IPS DF 6.9 (cell line): ENCODE data around the gene GJC3.
"Not testable (repeated sequence)": the region's sequence is repeated elsewhere in the genome, so short reads cannot be mapped to it uniquely, and the experiment has no call there.

Experiments
- DNase-seq: peaks from one replicate; pipeline ENCODE4 v3.0.0-alpha.2; 2013; ENCODE audit warnings: low read depth, low spot score
- H3K27ac ChIP-seq: one replicate; pipeline ENCODE4 v1.5.1; 2013; ENCODE audit warnings: low read length, control low read depth
- H3K27me3 ChIP-seq: 2 replicates; pipeline ENCODE4 v1.6.1; 2013; ENCODE audit warnings: mild to moderate bottlenecking, low read length; ENCODE audit not compliant: control insufficient read depth, insufficient read depth
- H3K36me3 ChIP-seq: 2 replicates; pipeline ENCODE4 v1.6.1; 2013; ENCODE audit warnings: low read length; ENCODE audit not compliant: control insufficient read depth, insufficient read depth
- H3K4me1 ChIP-seq: 2 replicates; pipeline ENCODE4 v1.6.1; 2013; ENCODE audit warnings: low read length; ENCODE audit not compliant: control insufficient read depth, insufficient read depth
- H3K4me3 ChIP-seq: 2 replicates; pipeline ENCODE4 v1.5.1; 2013; ENCODE audit warnings: mild to moderate bottlenecking, low read length
- H3K9me3 ChIP-seq: 2 replicates; pipeline ENCODE4 v1.6.1; 2013; ENCODE audit warnings: low read length, inconsistent platforms; ENCODE audit not compliant: control insufficient read depth, insufficient read depth
- WGBS: extraction: QIAGEN DNeasy Blood & Tissue Kit; methylation state at CpG from one replicate; pipeline ENCODE4 v1.1.7; 2013; ENCODE audit warnings: mixed read lengths, missing lambda C conversion rate; ENCODE audit not compliant: insufficient read length, insufficient coverage; 5-methylcytosine and 5-hydroxymethylcytosine counted together

GJC3 gene

DNA sequence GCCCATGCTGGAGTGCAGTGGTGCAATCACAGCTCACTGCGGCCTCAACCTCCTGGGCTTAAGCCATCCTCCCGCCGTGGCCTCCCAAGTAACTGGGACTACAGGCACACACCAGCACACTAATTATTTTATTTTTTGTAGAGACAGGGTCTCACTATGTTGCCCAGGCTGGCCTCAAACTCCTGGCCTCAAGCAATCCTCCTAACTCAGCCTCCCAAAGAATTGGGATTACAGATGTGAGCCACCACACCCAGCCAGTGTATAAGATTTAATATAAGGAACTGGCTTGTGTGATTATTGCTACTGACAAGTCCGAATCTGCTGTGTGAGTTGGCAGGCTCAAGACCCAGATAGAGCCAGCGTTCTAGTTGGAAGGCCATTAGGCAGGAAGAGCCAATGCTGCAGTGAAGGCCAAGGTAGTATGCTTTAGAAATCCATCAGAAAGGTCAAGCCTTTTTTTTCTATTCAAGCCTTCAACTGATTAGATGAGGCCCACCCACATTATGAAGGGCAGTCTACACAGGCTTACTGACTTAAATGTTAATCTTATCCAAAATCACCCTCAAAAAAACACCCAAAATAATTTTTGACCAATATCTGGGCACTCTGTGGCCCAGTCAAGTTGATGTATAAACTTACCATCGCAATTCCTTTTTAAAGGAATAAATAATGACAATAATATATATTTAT is 29.4 kb downstream of the GJC3 start:
- Histone ChIP-seq H3K9me3 (no peaks in the 10 kb centered on the region), H3K36me3 (peaks cover 11% of the 10 kb centered on the region; the same call in 1 of the 2 replicates), H3K4me3 (no peak overlapping the region), H3K27ac (no peak overlapping the region), H3K27me3 (no peaks in the 10 kb centered on the region), H3K4me1 (no peaks in the 10 kb centered on the region)
- DNase-seq: no peak
- no CpG with 5 or more reads among the region's 6 CpGs for WGBS

DNA sequence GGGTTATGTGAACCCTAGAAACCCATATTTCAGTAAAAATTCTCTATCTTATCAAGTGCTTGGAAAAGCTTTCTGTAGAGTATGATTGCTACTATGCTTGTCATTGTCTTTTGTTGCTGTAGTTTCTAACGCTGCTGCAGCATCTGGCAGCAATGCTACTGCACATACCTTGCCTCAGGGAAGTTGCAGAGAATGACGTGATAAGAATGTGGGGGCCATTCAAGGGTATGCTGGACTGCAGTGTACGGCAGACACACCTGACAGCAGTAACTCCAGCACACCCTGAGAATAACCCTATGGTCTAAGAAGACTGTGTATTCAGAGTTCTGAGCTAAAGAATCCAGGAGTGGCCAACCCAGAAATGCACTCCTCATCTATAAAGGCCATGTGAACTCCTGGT is 30.6 kb downstream of the GJC3 start:
- no peak overlapping the region for H3K27ac ChIP-seq
- H3K4me3 ChIP-seq: no peak overlapping the region
- no peak for DNase-seq
- WGBS: no CpG with 5 or more reads among the region's 3 CpGs
- no peaks in the 10 kb centered on the region for H3K4me1 ChIP-seq
- no peaks in the 10 kb centered on the region for H3K9me3 ChIP-seq
- peaks cover 11% of the 10 kb centered on the region; the same call in 1 of the 2 replicates for H3K36me3 ChIP-seq
- no peaks in the 10 kb centered on the region for H3K27me3 ChIP-seq

DNA sequence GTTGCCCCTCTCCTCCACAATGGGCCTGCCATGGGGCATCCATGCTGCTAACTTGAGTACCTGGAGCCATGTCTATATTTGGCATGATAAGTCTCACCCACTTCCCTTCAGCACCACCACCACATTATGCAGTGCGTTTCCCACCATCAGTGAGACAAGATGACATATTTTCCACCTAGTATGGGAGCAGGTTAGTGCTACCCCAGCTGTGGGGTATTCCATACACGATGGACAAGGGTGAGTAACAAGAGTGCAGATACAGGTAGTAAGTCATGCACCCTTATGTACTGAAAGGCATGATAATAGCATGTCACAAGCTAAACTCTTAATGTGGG is 31.4 kb downstream of the GJC3 start:
- no peak overlapping the region for H3K27ac ChIP-seq
- H3K27me3 ChIP-seq: no peaks in the 10 kb centered on the region
- no peaks in the 10 kb centered on the region for H3K9me3 ChIP-seq
- H3K4me1 ChIP-seq: no peaks in the 10 kb centered on the region
- H3K4me3 ChIP-seq: no peak overlapping the region
- no CpG with 5 or more reads among the region's 2 CpGs for WGBS
- H3K36me3 ChIP-seq: peaks cover 7% of the 10 kb centered on the region; the same call in 1 of the 2 replicates
- no peak for DNase-seq

DNA sequence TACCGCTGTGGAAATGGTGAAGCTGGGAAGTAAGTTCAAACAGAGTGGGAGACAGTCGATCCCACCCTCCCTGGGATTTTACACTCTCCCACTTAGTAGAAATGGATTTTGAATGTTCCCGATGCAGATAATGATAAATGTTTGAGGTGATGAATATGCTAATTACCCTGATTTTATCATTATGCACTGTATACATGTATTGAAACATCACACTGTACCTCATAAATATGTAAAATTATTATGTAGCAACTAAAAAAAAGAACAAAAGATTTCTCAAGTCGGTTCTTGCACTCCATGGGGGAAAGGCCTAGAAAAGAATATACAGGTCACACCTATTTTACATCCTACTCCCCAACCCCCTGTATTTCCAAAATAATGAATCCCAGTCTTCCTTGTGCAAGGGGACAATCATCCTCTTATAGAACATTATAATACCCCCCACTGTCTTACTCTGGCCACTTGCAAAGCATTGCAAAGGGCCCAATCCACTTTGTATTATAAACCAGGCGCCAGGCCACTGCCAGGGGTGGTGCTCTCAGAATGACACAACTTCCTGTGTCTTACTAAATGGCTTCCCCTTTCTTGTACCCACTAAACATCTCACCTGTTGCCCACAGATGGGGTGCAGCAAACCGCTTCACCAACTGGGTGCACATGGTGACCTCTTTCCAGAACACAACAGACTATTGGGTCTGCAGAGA is 31.9 kb downstream of the GJC3 start:
- Histone ChIP-seq H3K27ac (no peak overlapping the region), H3K27me3 (no peaks in the 10 kb centered on the region), H3K36me3 (peaks cover 3% of the 10 kb centered on the region; the same call in 1 of the 2 replicates), H3K4me3 (no peak overlapping the region), H3K9me3 (no peaks in the 10 kb centered on the region), H3K4me1 (no peaks in the 10 kb centered on the region)
- no CpG with 5 or more reads among the region's 6 CpGs for WGBS
- DNase-seq: no peak

DNA sequence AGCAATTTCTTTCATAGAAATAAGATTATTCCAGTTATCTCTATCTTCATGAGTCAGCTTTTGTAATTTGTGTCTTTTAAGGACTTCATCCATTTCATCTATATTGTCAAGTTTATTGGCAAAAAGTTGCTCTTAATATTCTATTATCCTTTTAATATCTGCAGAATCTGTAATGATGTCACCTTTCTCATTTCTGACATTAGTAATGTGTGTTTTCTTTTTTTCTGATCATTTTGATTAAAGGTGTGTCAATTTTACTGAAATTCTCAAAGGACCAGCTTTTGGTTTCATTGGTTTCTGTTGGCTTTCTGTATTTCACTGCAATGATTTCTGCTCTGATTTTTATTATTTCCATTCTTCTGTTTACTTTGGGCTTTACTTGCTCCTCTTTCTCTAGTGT is 34.7 kb downstream of the GJC3 start:
- DNase-seq: no peak
- no peaks in the 10 kb centered on the region for H3K36me3 ChIP-seq
- no peaks in the 10 kb centered on the region for H3K9me3 ChIP-seq
- H3K27ac ChIP-seq: no peak overlapping the region
- no peak overlapping the region for H3K4me3 ChIP-seq
- no peaks in the 10 kb centered on the region for H3K4me1 ChIP-seq
- no peaks in the 10 kb centered on the region for H3K27me3 ChIP-seq

DNA sequence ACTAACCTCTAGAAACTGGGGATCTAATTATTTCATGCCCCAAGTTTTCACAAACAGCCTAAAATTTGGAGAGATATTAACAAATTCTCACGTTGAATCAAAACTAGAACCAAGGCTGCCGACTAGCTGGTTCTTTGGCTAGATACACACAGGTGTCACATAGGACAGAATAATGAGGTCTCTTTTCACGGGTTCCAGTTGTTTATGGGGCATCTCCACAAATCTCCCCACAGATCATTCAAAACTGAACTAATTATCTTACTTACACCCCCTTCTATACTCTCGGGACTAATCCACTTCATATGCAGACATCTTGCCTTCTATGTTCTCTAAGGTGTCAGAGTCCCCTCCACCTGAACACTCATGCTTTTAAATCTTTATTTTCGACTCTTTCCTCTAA is 36.1 kb downstream of the GJC3 start:
- no peak overlapping the region for H3K4me3 ChIP-seq
- no peaks in the 10 kb centered on the region for H3K4me1 ChIP-seq
- no peaks in the 10 kb centered on the region for H3K9me3 ChIP-seq
- no peak overlapping the region for H3K27ac ChIP-seq
- WGBS: no CpG with 5 or more reads among the region's 5 CpGs
- no peaks in the 10 kb centered on the region for H3K36me3 ChIP-seq
- no peak for DNase-seq
- no peaks in the 10 kb centered on the region for H3K27me3 ChIP-seq

DNA sequence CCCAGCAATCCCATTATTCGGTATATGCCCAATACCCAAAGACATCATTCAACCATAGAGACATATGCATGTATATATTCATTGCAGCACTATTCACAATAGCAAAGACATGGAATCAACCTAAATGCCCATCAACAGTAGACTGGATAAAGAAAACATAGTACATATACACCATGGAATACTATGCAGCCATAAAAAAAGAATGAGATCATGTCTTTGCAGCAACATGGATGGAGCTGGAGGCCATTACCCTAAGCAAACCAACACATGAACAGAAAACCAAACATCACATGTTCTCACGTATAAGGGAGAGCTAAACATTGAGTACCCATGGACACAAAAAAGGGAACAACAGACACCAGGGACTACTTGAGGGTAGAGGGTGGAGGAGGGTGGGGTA is 39.1 kb downstream of the GJC3 start:
- H3K36me3 ChIP-seq, H3K4me1 ChIP-seq, H3K27me3 ChIP-seq, H3K27ac ChIP-seq, H3K4me3 ChIP-seq, DNase-seq, H3K9me3 ChIP-seq: not testable (repeated sequence)
- WGBS: no CpG with 5 or more reads among the region's 2 CpGs

DNA sequence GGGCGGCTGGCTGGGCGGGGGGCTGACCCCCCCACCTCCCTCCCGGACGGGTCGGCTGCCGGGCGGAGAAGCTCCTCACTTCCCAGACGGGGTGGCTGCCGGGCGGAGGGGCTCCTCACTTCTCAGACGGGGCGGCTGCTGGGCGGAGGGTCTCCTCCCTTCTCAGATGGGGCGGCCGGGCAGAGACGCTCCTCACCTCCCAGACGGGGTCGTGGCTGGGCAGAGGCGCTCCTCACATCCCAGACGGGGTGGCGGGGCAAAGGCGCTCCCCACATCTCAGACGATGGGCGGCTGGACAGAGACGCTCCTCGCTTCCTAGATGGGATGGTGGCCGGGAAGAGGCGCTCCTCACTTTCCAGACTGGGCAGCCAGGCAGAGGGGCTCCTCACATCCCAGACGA is 41.1 kb downstream of the GJC3 start:
- no CpG with 5 or more reads among the region's 29 CpGs for WGBS
- H3K27me3 ChIP-seq, H3K9me3 ChIP-seq, H3K27ac ChIP-seq, DNase-seq, H3K36me3 ChIP-seq, H3K4me3 ChIP-seq, H3K4me1 ChIP-seq: not testable (repeated sequence)

DNA sequence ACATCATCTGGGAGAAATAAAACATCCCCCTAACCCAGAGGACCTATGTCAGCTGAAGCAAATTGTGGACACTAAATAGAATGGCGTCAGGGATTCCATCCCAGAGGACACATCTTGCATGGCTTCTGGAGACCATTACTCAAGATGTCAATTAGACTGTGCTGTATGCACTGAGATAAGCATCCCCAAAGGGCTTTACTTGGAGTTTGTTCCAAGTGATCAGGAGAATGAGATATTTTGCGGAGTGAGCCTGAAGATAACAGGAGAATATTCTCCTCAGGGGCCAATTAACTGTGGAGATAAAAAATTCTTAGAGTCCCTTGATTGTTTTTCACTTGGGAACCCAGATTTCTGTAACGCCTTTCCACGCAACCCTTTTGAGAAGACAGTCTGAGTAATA is 48.0 kb downstream of the GJC3 start:
- Histone ChIP-seq H3K27me3 (no peaks in the 10 kb centered on the region), H3K9me3 (no peaks in the 10 kb centered on the region), H3K4me3 (no peak overlapping the region), H3K4me1 (no peaks in the 10 kb centered on the region), H3K27ac (no peak overlapping the region), H3K36me3 (no peaks in the 10 kb centered on the region)
- no peak for DNase-seq
- no CpG with 5 or more reads among the region's 4 CpGs for WGBS

DNA sequence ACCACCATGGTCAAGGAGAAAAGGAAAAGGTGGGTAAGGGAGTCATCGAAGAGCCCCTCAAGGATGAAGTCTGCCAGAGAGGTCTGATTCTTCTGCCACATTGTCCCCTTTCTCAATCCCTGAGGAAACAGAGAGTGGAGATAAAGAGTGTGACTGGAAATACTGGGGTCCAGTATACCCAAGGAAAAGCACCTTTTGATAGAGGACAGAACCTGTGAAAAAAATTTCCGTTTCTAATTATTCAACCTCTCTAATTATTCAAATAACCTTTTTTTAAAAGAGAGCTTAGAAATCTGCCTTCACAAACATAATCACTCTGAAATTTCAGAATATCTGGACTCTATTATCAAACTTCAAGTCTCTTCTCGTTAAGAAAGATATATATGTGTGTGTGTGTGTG is 52.5 kb downstream of the GJC3 start, which contains the start of gene OR2AE1:
TSS of gene OR2AE1 (minus strand) at position 101 of the 400 bp plus-strand sequence. CDS start at position 101, 0 bp downstream.
- no peak within 1 kb of the TSS for H3K4me3 ChIP-seq
- H3K36me3 ChIP-seq: no peaks in the 10 kb centered on the region
- no peaks in the 10 kb centered on the region for H3K9me3 ChIP-seq
- no peaks in the 10 kb centered on the region for H3K4me1 ChIP-seq
- no CpG with 5 or more reads among the region's 3 CpGs for WGBS
- H3K27me3 ChIP-seq: no peaks in the 10 kb centered on the region
- no peak within 1 kb of the TSS for H3K27ac ChIP-seq
- no peak for DNase-seq

DNA sequence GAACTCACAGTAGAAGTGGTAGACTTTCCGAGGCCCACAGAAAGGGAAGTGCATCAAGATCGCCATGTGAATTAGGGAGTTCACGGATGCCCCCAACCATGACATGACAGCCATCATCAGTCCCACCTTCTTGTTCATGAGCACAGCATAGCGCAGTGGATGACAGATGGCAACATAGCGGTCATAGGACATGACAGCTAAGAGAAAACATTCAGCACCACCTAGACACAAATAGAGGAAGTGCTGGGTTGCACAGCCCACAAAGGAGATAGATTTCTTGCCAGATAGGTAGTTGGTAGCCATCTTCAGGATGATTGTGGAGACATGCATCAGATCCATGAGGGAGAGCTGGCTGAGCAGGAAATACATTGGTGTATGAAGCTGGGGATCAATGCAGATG is 52.9 kb downstream of the GJC3 start:
- H3K9me3 ChIP-seq: no peaks in the 10 kb centered on the region
- DNase-seq: no peak
- WGBS: no CpG with 5 or more reads among the region's 5 CpGs
- H3K27ac ChIP-seq: no peak overlapping the region
- H3K27me3 ChIP-seq: no peaks in the 10 kb centered on the region
- no peaks in the 10 kb centered on the region for H3K4me1 ChIP-seq
- H3K4me3 ChIP-seq: no peak overlapping the region
- H3K36me3 ChIP-seq: no peaks in the 10 kb centered on the region
